Type B pancreatic cell (in vitro differentiated cells): ENCODE results near the gene TENM3. TPM values are rescaled to one million over a fixed set of nuclear protein-coding genes. Genes with fewer than 3 reads are reported as not detected.

Experiments
- DNase-seq: peaks from one replicate; pipeline ENCODE4 v3.0.0; 2021; ENCODE audit warnings: mixed read lengths; ENCODE audit not compliant: unreplicated experiment; ENCODE audit errors: extremely low spot score
- H3K27ac Mint-ChIP-seq: 2 replicates; pipeline ENCODE4 v1.8.0; 2021; ENCODE audit warnings: mild to moderate bottlenecking, mixed read lengths
- H3K27me3 Mint-ChIP-seq: 2 replicates; pipeline ENCODE4 v1.8.0; 2021; ENCODE audit warnings: mixed read lengths
- H3K36me3 Mint-ChIP-seq: 2 replicates; pipeline ENCODE4 v1.8.0; 2021; ENCODE audit warnings: mixed read lengths
- H3K4me1 Mint-ChIP-seq: one replicate; pipeline ENCODE4 v1.8.0; 2021; ENCODE audit warnings: mixed read lengths; ENCODE audit not compliant: unreplicated experiment
- H3K4me3 Mint-ChIP-seq: 2 replicates; pipeline ENCODE4 v1.8.0; 2021; ENCODE audit warnings: mild to moderate bottlenecking, mixed read lengths
- H3K9me3 Mint-ChIP-seq: 2 replicates; pipeline ENCODE4 v1.8.0; 2021; ENCODE audit warnings: mixed read lengths
- total RNA-seq: library from RNA; stranded (reverse); gene quantifications from 2 replicates; pipeline ENCODE4 v1.2.1, GENCODE V29; 2021; ENCODE audit warnings: low replicate concordance
- TF ChIP-seq, protein P1 (sequence below): fragments of 200-600 bp; sonication (generic); conservative IDR thresholded peaks from 2 replicates; pipeline ENCODE4 v1.5.0; 2021; ENCODE audit warnings: antibody characterized with exemption, mild to moderate bottlenecking

TENM3 gene
- total RNA-seq, 1 donor from 2014 or later, result 73.5 TPM

DNA sequence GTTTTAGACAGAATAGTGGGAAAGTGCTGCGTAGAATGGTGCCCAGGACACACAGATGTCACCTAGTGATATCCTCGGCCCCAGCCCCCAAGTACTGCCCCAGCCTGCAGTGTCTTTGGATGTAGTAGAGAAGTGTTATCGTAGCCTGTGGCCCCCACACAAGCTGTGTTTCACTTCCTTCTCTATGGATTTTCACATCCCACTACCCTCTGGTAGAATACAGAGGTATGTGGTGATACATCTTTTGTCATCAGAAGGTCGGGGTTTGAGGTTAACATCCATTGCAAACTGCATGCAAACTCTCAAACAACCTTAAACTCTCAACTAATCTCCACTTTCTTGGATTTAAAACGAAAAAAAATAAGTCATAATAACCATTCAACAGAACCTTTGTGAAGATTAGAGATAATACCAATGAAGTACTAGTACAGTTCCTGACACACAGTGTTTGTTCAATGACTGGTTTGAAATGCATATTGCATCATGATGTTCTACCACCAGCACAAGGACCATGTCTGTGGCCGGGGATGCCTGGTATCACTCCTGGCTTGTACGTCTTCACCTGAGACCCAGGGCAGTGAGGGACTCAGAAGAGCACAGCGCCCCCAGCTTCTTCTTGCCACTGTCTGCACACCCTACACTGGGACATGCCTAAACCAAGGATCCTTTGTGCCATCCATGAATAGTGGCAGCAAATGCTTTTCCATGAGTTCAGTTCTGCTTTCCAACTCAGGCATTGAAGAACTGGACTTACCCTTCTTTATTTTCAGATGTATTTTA is 406.7 kb downstream of the TENM3 start:
- H3K4me3 Mint-ChIP-seq, result no peak overlapping the region
- no peaks in the 10 kb centered on the region for H3K27me3 Mint-ChIP-seq
- H3K4me1 Mint-ChIP-seq, result peaks cover 4% of the 10 kb centered on the region
- H3K36me3 Mint-ChIP-seq, result peaks cover 23% of the 10 kb centered on the region
- H3K27ac Mint-ChIP-seq, result no peak overlapping the region
- H3K9me3 Mint-ChIP-seq, result peaks cover 13% of the 10 kb centered on the region
- TF ChIP-seq, protein P1, sequence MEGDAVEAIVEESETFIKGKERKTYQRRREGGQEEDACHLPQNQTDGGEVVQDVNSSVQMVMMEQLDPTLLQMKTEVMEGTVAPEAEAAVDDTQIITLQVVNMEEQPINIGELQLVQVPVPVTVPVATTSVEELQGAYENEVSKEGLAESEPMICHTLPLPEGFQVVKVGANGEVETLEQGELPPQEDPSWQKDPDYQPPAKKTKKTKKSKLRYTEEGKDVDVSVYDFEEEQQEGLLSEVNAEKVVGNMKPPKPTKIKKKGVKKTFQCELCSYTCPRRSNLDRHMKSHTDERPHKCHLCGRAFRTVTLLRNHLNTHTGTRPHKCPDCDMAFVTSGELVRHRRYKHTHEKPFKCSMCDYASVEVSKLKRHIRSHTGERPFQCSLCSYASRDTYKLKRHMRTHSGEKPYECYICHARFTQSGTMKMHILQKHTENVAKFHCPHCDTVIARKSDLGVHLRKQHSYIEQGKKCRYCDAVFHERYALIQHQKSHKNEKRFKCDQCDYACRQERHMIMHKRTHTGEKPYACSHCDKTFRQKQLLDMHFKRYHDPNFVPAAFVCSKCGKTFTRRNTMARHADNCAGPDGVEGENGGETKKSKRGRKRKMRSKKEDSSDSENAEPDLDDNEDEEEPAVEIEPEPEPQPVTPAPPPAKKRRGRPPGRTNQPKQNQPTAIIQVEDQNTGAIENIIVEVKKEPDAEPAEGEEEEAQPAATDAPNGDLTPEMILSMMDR, result no peak
- no peak for DNase-seq

DNA sequence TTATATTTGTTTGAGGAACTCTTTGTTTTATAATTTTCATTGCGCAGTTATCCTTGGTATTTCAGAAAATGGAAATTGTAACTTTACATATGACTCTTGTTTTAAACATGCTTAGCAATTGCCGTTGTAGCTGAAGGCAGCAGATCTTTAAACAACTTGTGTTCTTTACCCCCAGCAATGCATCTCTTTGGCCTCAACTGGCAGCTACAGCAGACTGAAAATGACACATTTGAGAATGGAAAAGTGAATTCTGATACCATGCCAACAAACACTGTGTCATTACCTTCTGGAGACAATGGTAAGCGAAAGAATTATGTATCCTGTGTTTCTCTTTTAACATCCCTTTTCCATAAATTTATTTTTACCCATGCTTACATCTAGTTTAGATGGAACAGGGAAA is 410.4 kb downstream of the TENM3 start:
- Mint-ChIP-seq H3K27ac (no peak overlapping the region), H3K27me3 (no peaks in the 10 kb centered on the region), H3K4me1 (peaks cover 3% of the 10 kb centered on the region), H3K36me3 (peaks cover 19% of the 10 kb centered on the region), H3K9me3 (no peaks in the 10 kb centered on the region), H3K4me3 (no peak overlapping the region)
- TF ChIP-seq, protein P1, result no peak
- no peak for DNase-seq

DNA sequence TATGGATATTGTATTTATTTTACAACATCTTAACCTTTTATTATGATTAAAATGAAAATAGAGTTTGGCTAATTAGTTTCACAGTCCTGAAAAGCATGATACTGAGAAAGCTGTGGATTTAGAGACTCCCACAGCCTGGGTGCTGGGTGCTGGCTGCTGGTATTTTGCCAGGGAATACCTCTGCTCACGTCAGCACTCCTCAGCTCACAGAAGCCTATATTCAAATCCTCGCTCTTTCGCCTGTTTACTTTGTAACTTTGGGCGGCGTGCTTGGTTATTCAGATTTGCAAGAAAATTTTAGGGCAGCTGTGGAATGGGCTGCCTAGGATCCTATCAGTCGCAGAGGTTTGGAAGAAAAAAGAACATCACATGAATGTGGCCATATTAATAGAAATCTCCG is 412.1 kb downstream of the TENM3 start:
- no peaks in the 10 kb centered on the region for H3K9me3 Mint-ChIP-seq
- no peak for DNase-seq
- H3K36me3 Mint-ChIP-seq, result peaks cover 15% of the 10 kb centered on the region
- H3K27me3 Mint-ChIP-seq, result no peaks in the 10 kb centered on the region
- no peak overlapping the region for H3K4me3 Mint-ChIP-seq
- H3K4me1 Mint-ChIP-seq, result no peaks in the 10 kb centered on the region
- TF ChIP-seq, protein P1, result no peak
- no peak overlapping the region for H3K27ac Mint-ChIP-seq

DNA sequence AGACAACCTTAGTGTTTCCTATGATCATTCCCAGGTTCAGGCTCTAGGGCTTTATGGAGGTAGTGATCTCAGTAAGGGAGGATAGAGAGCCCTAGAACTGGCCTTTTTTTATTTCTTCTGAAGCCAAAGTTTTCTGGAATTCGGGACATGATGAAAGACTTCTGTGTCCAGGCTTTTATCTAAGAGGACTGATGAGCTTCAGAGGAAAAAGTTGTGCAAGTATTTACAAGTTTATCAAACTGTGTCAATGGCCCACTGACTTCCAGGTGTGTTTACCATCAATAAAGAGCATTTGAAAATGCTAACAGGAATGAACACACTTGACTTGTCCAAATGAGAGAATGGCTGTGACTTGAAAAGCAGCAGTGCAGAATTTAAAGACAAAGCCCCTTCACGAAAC is 419.3 kb downstream of the TENM3 start:
- Mint-ChIP-seq H3K9me3 (peaks cover 5% of the 10 kb centered on the region), H3K27me3 (no peaks in the 10 kb centered on the region), H3K4me1 (no peaks in the 10 kb centered on the region), H3K4me3 (no peak overlapping the region), H3K27ac (no peak overlapping the region), H3K36me3 (peaks cover 24% of the 10 kb centered on the region)
- TF ChIP-seq, protein P1, result no peak
- no peak for DNase-seq

DNA sequence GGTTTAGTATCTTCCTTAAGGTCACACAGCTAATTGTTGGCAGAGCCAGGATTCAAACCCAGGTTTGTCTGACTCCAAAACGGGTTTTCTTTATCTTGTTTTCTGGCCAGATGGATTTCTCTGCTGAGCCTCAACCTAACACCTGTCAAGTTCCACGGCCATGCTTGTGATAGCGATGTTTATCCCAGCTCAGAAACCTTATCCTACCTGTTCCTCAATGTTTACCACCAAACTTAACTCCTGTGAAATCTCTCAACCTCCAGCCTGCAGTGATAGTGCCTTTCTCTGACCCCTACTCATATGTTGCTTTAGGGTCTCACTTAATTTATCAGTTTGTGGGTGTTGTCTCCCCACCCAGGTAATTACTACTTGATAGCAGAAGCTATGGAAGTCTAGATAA is 428.0 kb downstream of the TENM3 start:
- H3K4me1 Mint-ChIP-seq, result no peaks in the 10 kb centered on the region
- DNase-seq, result no peak
- peaks cover 2% of the 10 kb centered on the region for H3K36me3 Mint-ChIP-seq
- H3K27ac Mint-ChIP-seq, result no peak overlapping the region
- no peaks in the 10 kb centered on the region for H3K27me3 Mint-ChIP-seq
- H3K4me3 Mint-ChIP-seq, result no peak overlapping the region
- no peaks in the 10 kb centered on the region for H3K9me3 Mint-ChIP-seq
- TF ChIP-seq, protein P1, result no peak
